ENCODE results near the gene CZIB. TPM values are rescaled to one million over a fixed set of nuclear protein-coding genes. Genes with fewer than 3 reads are reported as not detected.

Gene CZIB
- total RNA-seq, 1 donor from 2014 or later: 48.9 TPM

DNA sequence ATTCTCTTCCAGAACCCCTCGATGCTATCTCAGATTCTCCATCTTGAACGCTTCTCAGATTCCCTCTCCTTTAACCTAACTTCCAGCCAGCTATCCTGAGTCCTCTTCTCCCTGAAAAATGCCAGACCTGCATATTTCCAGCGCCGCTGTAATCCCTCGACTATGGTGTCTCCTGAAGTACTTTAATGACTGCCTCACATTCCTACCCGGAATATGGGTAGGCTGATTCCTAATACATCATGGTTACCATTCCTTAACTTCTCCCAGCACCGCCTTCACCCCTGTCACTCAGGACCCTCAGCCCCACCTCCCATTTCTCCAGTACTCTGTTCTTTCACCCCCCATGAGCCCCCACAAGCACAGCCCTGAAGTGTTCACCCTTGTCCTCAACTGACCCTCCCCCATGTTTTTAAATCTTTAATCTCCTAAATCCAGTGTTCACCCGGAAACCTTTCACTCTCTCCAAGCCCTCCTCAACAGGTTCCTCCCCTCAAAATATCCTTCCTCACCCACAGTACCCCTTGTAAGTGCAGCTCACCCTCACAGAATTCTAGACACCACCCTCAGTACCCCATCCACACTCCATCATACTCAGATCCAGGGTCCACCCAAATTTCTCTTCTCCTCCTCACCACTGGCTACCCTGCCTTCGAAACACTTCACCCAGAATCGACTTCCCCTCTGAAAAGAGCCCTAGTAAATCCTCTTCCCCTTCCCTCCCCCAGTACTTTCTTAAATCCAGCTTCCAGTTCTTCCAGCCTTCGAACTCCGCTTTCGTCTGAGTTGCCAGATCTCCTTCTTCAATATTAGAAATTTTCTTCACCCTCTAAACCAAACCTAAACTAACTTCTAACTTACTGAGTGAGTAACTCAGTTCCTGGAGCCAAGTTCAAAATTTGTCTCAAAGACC lies 22.9 kb downstream of the CZIB start:
- Mint-ChIP-seq H3K9me3 (no peaks in the 10 kb centered on the region), H3K4me1 (peaks cover 25% of the 10 kb centered on the region), H3K4me3 (peak overlapping the region; percentile 92), H3K27ac (peak overlapping the region; percentile 94), H3K36me3 (ENCODE audit: low read depth) (peaks cover 33% of the 10 kb centered on the region), H3K27me3 (no peaks in the 10 kb centered on the region)
- intact Hi-C loops (cut with micrococcal nuclease): loop anchor here (5.0 to 10.0 kb wide), 3 partner anchors 183 to 1143 kb away; partner anchors contain the start of genes BTF3L4, TXNDC12 and ZYG11A
- POLR2A ChIA-PET: interaction anchor here (0.6 to 2.1 kb wide), 4 partner anchors 11 to 130 kb away, joined by 3 to 15 read pairs (median 6); no protein-coding TSS in a partner anchor
- CTCF ChIA-PET: no interaction called here
- DNase-seq (no peak), ATAC-seq (ENCODE audit: low read depth) (no peak)
- TF ChIP-seq, protein P1, sequence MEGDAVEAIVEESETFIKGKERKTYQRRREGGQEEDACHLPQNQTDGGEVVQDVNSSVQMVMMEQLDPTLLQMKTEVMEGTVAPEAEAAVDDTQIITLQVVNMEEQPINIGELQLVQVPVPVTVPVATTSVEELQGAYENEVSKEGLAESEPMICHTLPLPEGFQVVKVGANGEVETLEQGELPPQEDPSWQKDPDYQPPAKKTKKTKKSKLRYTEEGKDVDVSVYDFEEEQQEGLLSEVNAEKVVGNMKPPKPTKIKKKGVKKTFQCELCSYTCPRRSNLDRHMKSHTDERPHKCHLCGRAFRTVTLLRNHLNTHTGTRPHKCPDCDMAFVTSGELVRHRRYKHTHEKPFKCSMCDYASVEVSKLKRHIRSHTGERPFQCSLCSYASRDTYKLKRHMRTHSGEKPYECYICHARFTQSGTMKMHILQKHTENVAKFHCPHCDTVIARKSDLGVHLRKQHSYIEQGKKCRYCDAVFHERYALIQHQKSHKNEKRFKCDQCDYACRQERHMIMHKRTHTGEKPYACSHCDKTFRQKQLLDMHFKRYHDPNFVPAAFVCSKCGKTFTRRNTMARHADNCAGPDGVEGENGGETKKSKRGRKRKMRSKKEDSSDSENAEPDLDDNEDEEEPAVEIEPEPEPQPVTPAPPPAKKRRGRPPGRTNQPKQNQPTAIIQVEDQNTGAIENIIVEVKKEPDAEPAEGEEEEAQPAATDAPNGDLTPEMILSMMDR (IDR thresholded peaks at IDR 0.05): no peak

DNA sequence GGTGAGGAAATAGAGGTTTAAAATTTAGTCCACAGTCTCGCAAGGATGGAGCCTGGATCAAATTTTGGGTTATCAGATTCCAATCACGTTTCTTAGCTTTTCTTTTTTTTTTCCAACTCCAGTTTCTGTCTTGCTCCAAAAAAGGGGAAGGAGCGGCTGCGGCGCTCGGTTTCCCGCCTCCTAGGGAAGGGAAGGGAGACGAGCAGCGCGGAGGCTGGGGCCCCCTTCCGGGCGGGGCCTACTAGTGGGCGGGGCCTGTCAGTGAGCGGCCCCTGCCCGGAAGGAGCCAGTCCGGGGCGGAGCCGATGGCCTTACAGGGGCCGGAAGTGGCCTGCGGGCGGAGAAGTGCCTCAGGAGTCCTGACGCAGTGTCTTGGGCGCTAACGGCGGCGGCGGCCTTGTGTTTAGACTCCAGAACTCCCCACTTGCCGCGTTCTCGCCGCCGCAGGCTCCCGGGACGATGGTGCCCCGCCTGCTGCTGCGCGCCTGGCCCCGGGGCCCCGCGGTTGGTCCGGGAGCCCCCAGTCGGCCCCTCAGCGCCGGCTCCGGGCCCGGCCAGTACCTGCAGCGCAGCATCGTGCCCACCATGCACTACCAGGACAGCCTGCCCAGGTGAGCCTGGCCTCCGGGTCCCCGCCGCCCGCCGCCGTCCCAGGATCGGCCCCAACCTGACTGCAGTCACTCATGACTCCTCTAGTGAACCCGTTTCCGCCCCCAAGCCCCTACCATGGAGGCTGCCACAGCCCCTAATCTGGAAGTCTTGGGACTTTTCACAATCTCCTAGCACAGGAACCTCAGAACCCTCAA lies 23.7 kb downstream of the CZIB start, which contains the start of gene CPT2:
Gene CPT2 (plus strand): TSS at position 340 of the 806 bp plus-strand sequence. CDS start 120 bp downstream, at position 460.
- ATAC-seq (ENCODE audit: low read depth) (peak; percentile 99), DNase-seq (peak; percentile 89)
- H3K4me3 Mint-ChIP-seq: peak within 1 kb of the TSS; percentile 92
- H3K4me1 Mint-ChIP-seq: peaks cover 25% of the 10 kb centered on the region
- no peaks in the 10 kb centered on the region for H3K27me3 Mint-ChIP-seq
- H3K27ac Mint-ChIP-seq: peak within 1 kb of the TSS; percentile 94
- intact Hi-C loops (cut with micrococcal nuclease): loop anchor here (1.0 to 10.0 kb wide), 8 partner anchors 24 to 1142 kb away; partner anchors contain the start of genes BTF3L4, CZIB, MAGOH and TXNDC12
- peaks cover 25% of the 10 kb centered on the region for H3K36me3 Mint-ChIP-seq (ENCODE audit: low read depth)
- ChIA-PET CTCF (interaction anchor here (1.5 to 1.7 kb wide), 2 partner anchors 10 to 15 kb away, joined by 7 to 9 read pairs; no protein-coding TSS in a partner anchor), POLR2A (interaction anchor here (0.6 to 2.1 kb wide), 4 partner anchors 23 to 691 kb away, joined by 3 to 15 read pairs (median 4); partner anchors contain the start of gene MAGOH)
- TF ChIP-seq, protein P1 (IDR thresholded peaks at IDR 0.05): no peak
- peaks cover 2% of the 10 kb centered on the region for H3K9me3 Mint-ChIP-seq

DNA sequence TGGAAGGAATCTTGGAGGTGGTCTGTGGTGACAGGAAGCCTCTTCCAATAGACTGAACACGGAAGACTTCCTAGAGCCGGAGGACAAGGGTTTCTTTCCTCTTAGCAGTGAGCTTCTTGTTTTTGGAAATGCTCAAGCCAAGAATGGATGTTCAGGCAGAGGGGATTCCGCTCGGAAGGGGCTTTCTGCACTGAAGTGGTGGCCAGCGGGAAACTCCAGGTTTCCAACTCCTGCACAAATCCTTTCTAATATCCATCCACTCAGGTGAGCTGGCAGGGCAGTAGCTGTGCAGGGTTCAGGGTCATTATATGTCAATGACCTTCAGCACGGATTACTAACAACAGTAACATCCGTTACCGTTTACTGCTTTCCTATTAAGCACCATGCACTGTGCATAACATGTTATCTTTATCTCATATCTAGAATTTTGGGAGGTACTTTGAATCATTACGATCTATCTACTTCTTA lies 24.4 kb downstream of the CZIB start:
- ChIA-PET CTCF (interaction anchor here (1.5 to 1.7 kb wide), 3 partner anchors 9 to 14 kb away, joined by 4 to 9 read pairs (median 7); no protein-coding TSS in a partner anchor), POLR2A (interaction anchor here (0.6 to 2.1 kb wide), 4 partner anchors 23 to 692 kb away, joined by 3 to 15 read pairs (median 4); partner anchors contain the start of gene MAGOH)
- DNase-seq (no peak), ATAC-seq (ENCODE audit: low read depth) (peak; percentile 9)
- Mint-ChIP-seq H3K27ac (peak overlapping the region; percentile 90), H3K36me3 (ENCODE audit: low read depth) (peaks cover 19% of the 10 kb centered on the region), H3K4me3 (peak overlapping the region; percentile 92), H3K4me1 (peaks cover 25% of the 10 kb centered on the region), H3K27me3 (no peaks in the 10 kb centered on the region), H3K9me3 (peaks cover 2% of the 10 kb centered on the region)
- TF ChIP-seq, protein P1 (IDR thresholded peaks at IDR 0.05): no peak
- intact Hi-C loops (cut with micrococcal nuclease): loop anchor here (1.0 to 10.0 kb wide), 8 partner anchors 24 to 1141 kb away; partner anchors contain the start of genes BTF3L4, CZIB, MAGOH and TXNDC12

DNA sequence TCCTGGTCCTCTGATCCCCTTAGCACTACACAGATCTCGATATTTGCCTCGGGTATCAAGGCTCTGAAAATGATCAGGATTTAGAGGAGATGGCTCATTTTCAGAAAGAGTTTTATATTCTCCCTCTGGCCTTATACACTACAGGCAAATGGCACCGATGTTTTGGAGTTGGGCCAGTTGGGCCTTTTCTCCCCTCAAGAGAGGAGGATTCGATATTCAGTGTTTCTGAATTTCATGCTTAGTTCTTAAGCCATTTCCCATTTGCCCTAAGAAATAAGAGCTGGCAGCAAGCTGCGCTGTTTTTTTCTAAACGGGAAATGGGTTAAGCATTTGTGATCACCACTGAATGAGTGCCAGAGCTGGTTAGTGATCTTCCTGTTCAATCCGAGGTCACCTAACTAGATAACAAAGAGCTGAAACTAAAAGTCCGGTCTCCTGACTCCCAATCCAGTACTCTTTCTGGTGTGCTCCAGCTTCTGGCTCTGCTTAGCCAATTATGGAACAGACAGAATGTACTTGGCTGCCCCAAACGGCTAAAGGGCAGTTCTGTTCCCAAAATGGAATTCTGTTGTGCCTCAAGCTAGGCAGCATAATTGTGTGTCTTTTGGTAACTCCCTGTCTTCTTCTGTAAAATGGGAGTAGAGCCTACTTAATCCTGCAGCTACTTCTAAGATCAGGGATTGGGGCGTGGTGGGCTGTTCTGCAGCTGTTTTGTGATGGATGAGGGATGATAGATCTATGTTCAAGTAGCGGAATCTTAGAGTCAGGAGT lies 25.0 kb downstream of the CZIB start:
- POLR2A ChIA-PET: interaction anchor here (0.8 to 2.1 kb wide), 4 partner anchors 24 to 131 kb away, joined by 3 to 15 read pairs (median 4); partner anchors contain the start of gene MAGOH
- intact Hi-C loops (cut with micrococcal nuclease): loop anchor here (1.0 to 10.0 kb wide), 8 partner anchors 25 to 1141 kb away; partner anchors contain the start of genes BTF3L4, CZIB, MAGOH and TXNDC12
- DNase-seq (no peak), ATAC-seq (ENCODE audit: low read depth) (no peak)
- Mint-ChIP-seq H3K36me3 (ENCODE audit: low read depth) (peaks cover 13% of the 10 kb centered on the region), H3K27ac (no peak overlapping the region), H3K4me3 (no peak overlapping the region), H3K27me3 (peaks cover 2% of the 10 kb centered on the region), H3K9me3 (peaks cover 2% of the 10 kb centered on the region), H3K4me1 (peaks cover 25% of the 10 kb centered on the region)
- CTCF ChIA-PET: interaction anchor here (1.5 to 1.7 kb wide), 3 partner anchors 9 to 14 kb away, joined by 4 to 9 read pairs (median 7); no protein-coding TSS in a partner anchor
- TF ChIP-seq, protein P1 (IDR thresholded peaks at IDR 0.05): no peak
